Fibroblast of peridontal ligament (primary cell): Measurements from ENCODE around the gene TMPRSS3.

ENCODE experiments used
- DNase-seq: peaks from one replicate; pipeline ENCODE4 v3.0.0-alpha.2; 2010; ENCODE audit errors: extremely low read depth

Gene TMPRSS3

DNA sequence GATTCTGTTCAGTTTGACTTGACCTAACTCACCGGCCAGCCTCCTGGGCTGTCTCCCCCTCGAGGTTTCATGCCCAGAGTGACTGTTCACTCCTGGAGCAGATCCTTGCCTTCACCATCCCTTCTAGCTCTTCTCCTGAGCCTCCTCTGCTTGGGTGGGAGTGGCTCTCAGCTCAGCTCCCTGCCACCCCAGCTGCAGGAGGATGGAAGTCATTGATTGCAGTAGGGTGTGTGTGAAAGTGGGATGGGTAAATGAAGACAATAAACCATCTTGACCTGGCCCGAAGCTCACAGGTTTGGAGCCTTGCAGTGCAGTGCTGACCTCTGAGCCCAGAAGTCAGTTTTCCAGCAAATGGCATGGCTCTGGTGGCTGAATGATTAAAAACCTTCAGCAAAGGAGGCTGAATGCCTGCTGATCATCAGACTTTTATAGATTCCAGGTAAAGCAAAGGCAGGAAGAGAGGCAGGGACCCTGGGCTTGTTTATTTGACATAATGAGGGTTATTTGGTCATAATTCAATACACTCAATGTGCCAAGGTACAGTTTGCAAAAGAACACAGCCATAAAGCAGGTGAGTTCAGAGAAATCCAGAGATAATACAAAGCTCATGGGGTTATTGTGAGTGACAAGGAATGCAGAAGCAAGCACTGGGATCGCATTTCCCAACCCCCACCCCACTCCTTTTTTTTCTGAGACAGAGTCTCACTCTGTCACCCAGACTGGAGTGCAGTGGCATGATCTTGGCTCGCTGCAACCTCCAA is 63.1 kb downstream of the TMPRSS3 start:
- DNase-seq: no peak

DNA sequence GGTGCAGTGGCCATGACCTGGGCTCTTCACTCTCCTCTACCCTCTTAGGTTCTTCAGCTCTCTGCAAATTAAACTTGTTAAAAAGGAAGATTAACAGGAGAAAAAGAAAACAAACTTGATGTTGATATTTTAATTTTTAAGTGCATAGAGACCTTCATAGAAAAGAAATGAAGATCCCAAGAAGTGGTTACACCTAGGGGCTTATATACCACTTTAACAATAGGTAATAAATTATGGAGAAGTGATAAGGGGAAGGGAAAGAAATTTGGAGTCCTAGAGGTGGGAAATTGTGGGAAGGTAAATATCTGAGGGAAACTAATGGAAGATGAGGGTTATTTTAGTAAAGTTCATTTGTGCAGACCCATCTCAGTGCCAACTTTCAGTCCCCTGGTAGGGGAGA is 64.2 kb downstream of the TMPRSS3 start:
- DNase-seq: no peak

DNA sequence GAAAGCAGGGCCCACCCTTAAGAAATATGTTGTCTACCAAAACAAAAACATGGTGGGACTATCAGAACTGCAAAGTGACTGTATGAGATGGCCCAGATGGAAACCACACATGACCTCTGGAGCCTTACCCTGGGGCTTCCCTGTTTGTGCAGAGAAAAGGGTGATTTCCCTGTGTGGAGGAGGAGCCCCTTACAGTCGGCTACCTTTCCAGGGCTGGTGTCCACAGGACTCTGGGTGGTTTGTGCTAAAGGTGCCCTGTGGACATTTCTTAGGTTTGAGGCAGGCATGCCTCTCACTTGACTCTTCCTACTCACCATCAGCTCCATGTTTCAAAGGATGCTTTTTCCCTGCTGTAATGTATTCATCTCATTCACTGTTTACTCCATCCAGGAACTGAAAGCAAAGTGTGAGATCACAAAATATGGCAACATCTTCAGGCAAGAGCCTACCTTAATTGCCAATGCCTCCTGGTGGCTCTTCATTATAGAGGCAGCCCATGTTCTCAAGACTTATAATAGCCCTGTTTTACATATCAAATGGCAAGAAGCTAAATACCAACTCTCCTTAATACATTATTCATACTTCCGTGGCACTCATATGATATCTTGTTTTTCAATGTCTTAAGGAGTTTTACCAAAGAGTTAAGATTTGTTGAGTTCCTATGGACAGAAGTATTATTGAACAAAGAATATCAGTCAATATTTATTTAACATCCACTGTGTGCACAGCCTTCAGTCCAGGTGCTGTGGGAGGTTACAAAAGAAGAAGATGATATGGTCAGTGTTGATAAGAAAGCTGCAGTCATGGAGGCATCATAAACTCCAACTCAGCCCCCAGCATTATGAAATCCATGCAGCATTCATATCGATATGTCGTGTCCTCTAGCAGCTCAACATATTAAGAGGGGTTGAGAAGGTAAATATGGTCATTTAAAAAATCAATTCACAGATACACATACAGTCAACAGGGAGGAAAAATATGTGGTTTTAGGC is 65.2 kb downstream of the TMPRSS3 start:
- no peak for DNase-seq

DNA sequence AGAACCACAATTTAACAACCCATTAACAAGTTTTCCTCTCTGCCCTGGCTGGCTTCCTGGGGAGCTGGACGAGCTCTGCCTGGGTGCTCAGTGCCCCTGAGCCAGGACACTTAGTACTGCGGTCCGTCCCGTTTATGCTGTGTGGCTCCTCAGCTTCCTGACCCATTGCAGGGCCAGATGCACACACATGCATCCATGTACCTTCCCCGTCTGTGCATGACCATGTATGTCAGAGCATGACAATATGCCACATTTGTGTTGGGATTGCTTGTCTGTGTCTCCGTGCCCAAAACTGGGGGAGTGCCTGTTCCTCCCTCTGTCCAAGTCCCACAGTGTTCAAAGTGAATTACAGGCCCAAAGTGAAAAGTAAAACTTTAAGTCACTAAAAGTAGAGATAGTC is 71.0 kb downstream of the TMPRSS3 start:
- DNase-seq: no peak
